HEK293T (cell line): ENCODE data around the gene KCNQ1OT1.

ENCODE experiments used
- CTCF ChIA-PET: fragments of 350-600 bp; formaldehyde crosslinking; extraction: SDS; loops from one replicate; lab custom pipeline; 2021; ENCODE audit warnings: antibody characterized with exemption, inconsistent platforms; lab: Yijun Ruan, JAX
- POLR2A ChIA-PET: fragments of 350-600 bp; formaldehyde crosslinking; extraction: SDS; loops from one replicate; lab custom pipeline; 2020; ENCODE audit warnings: antibody characterized with exemption, inconsistent platforms; lab: Yijun Ruan, JAX
- DNase-seq: peaks from one replicate; pipeline ENCODE4 v3.0.0; 2012; ENCODE audit warnings: mixed read lengths; ENCODE audit errors: extremely low spot score
- ARNT ChIP-seq: fragments of 450-650 bp; IDR thresholded peaks from 2 replicates; pipeline ENCODE4 v1.6.1; 2017; ENCODE audit warnings: mild to moderate bottlenecking
- BHLHE40 ChIP-seq: fragments of 450-650 bp; IDR thresholded peaks from 2 replicates; pipeline ENCODE4 v1.6.1; 2016; ENCODE audit warnings: mild to moderate bottlenecking, moderate library complexity, borderline replicate concordance
- CTBP1 ChIP-seq: fragments of 450-650 bp; IDR thresholded peaks from 2 replicates; pipeline ENCODE4 v1.6.1; 2016; ENCODE audit warnings: borderline replicate concordance
- ELF4 ChIP-seq: fragments of 450-650 bp; IDR thresholded peaks from 2 replicates; pipeline ENCODE4 v1.6.1; 2017; ENCODE audit warnings: antibody characterized with exemption
- FOXA1 ChIP-seq: fragments of 450-650 bp; IDR thresholded peaks from 2 replicates; pipeline ENCODE4 v1.6.1; 2016; ENCODE audit warnings: mild to moderate bottlenecking
- FOXK2 ChIP-seq: fragments of 450-650 bp; IDR thresholded peaks from 2 replicates; pipeline ENCODE4 v1.6.1; 2016; ENCODE audit warnings: mild to moderate bottlenecking
- FOXM1 ChIP-seq: fragments of 450-650 bp; IDR thresholded peaks from 2 replicates; pipeline ENCODE4 v1.6.1; 2017; ENCODE audit warnings: mild to moderate bottlenecking, borderline replicate concordance
- HDGF ChIP-seq: fragments of 450-650 bp; IDR thresholded peaks from 2 replicates; pipeline ENCODE4 v1.6.1; 2017; ENCODE audit warnings: antibody characterized with exemption, borderline replicate concordance
- L3MBTL2 ChIP-seq: fragments of 450-650 bp; conservative IDR thresholded peaks from 2 replicates; pipeline ENCODE4 v1.6.1; 2016; ENCODE audit warnings: mild to moderate bottlenecking
- LEF1 ChIP-seq: fragments of 450-650 bp; IDR thresholded peaks from 2 replicates; pipeline ENCODE4 v1.6.1; 2017; ENCODE audit warnings: mild to moderate bottlenecking, borderline replicate concordance
- NFRKB ChIP-seq: fragments of 450-650 bp; IDR thresholded peaks from 2 replicates; pipeline ENCODE4 v1.6.1; 2016; ENCODE audit warnings: mild to moderate bottlenecking, moderate library complexity
- PKNOX1 ChIP-seq: fragments of 450-650 bp; IDR thresholded peaks from 2 replicates; pipeline ENCODE4 v1.6.1; 2016
- SP1 ChIP-seq: fragments of 450-650 bp; IDR thresholded peaks from 2 replicates; pipeline ENCODE4 v1.6.1; 2017
- SUZ12 ChIP-seq: fragments of 450-650 bp; IDR thresholded peaks from 2 replicates; pipeline ENCODE4 v1.6.1; 2016; ENCODE audit warnings: mild to moderate bottlenecking
- TARDBP ChIP-seq: fragments of 450-650 bp; IDR thresholded peaks from 2 replicates; pipeline ENCODE4 v1.6.1; 2016
- ZNF384 ChIP-seq: fragments of 450-650 bp; IDR thresholded peaks from 2 replicates; pipeline ENCODE4 v1.6.1; 2016

The KCNQ1OT1 gene

GRCh38 chr11:2673250-2673610, 26.6 kb downstream of the KCNQ1OT1 start:
- POLR2A ChIA-PET: no interaction called here
- TF ChIP-seq TARDBP: no peak
- no peak for TF ChIP-seq L3MBTL2
- no peak for TF ChIP-seq SP1
- TF ChIP-seq HDGF: no peak
- TF ChIP-seq SUZ12: no peak
- TF ChIP-seq LEF1: no peak
- TF ChIP-seq ARNT: no peak
- TF ChIP-seq FOXK2: no peak
- TF ChIP-seq BHLHE40: no peak
- TF ChIP-seq FOXM1: no peak
- TF ChIP-seq FOXA1: no peak
- TF ChIP-seq CTBP1: no peak
- TF ChIP-seq PKNOX1: no peak
- TF ChIP-seq ZNF384: no peak
- no peak for TF ChIP-seq NFRKB
- TF ChIP-seq ELF4: no peak

GRCh38 chr11:2672553-2673249, 27.1 kb downstream of the KCNQ1OT1 start:
- TF ChIP-seq HDGF (no peak), CTBP1 (no peak), SP1 (no peak), LEF1 (no peak), BHLHE40 (no peak), PKNOX1 (no peak)
- CTCF ChIA-PET: no interaction called here
- POLR2A ChIA-PET: no interaction called here

More at GRCh38 chr11:2673250-2673610, 26.6 kb downstream of the KCNQ1OT1 start:
- DNase-seq: no peak
- CTCF ChIA-PET: no interaction called here

GRCh38 chr11:2671748-2672147, 28.0 kb downstream of the KCNQ1OT1 start:
- POLR2A ChIA-PET: no interaction called here
- CTCF ChIA-PET: no interaction called here
- no peak for TF ChIP-seq BHLHE40
- TF ChIP-seq TARDBP: no peak
- TF ChIP-seq ELF4: no peak
- no peak for TF ChIP-seq SP1
- no peak for TF ChIP-seq ARNT
- TF ChIP-seq FOXA1: no peak
- no peak for TF ChIP-seq SUZ12
- TF ChIP-seq NFRKB: no peak
- TF ChIP-seq PKNOX1: no peak
- TF ChIP-seq HDGF: no peak
- TF ChIP-seq FOXM1: no peak
- TF ChIP-seq L3MBTL2: no peak
- TF ChIP-seq LEF1: no peak
- TF ChIP-seq CTBP1: no peak
- TF ChIP-seq ZNF384: no peak
- no peak for TF ChIP-seq FOXK2
- no peak for DNase-seq

More at GRCh38 chr11:2672553-2673249, 27.1 kb downstream of the KCNQ1OT1 start:
- DNase-seq: no peak

- CTCF ChIA-PET: no interaction called here
These were observed 29.2 kb downstream of the KCNQ1OT1 start for GRCh38 chr11:2670541-2671100.

GRCh38 chr11:2669634-2670469, 29.9 kb downstream of the KCNQ1OT1 start:
- ChIA-PET CTCF (no interaction called here), POLR2A (no interaction called here)
- TF ChIP-seq TARDBP (no peak), BHLHE40 (no peak), PKNOX1 (no peak), SUZ12 (no peak), FOXM1 (no peak), CTBP1 (no peak), ZNF384 (no peak), NFRKB (no peak), SP1 (no peak), FOXK2 (no peak), FOXA1 (no peak), LEF1 (no peak), ARNT (no peak), ELF4 (no peak), HDGF (no peak), L3MBTL2 (no peak)
- DNase-seq: no peak

More at GRCh38 chr11:2670541-2671100, 29.2 kb downstream of the KCNQ1OT1 start:
- POLR2A ChIA-PET: no interaction called here
- TF ChIP-seq BHLHE40 (no peak), SUZ12 (no peak), L3MBTL2 (no peak), ZNF384 (no peak), PKNOX1 (no peak), NFRKB (no peak), FOXM1 (no peak), HDGF (no peak), FOXA1 (no peak), TARDBP (no peak)
- no peak for DNase-seq
